MM.1S (cell line): ENCODE data around the gene IFITM1.

Experiments used
- DNase-seq: peaks from one replicate; pipeline ENCODE4 v3.0.0-alpha.2; 2015
- H2AFZ ChIP-seq: fragments of 300-600 bp; sonication (generic); 2 replicates; pipeline ENCODE4 v1.6.0; 2016; ENCODE audit warnings: antibody characterized with exemption, low read length
- H3F3A ChIP-seq: fragments of 300-600 bp; sonication (generic); 2 replicates; pipeline ENCODE4 v1.6.1; 2016; ENCODE audit warnings: mild to moderate bottlenecking, antibody characterized with exemption, low read length, moderate library complexity, mixed read lengths; ENCODE audit not compliant: insufficient read depth
- H3K27ac ChIP-seq: fragments of 300-600 bp; sonication (generic); 2 replicates; pipeline ENCODE4 v1.5.1; 2016; ENCODE audit warnings: mild to moderate bottlenecking, low read length
- H3K27me3 ChIP-seq: fragments of 300-600 bp; sonication (generic); replicated peaks from 2 replicates; pipeline ENCODE4 v1.6.0; 2016; ENCODE audit warnings: low read length; ENCODE audit not compliant: insufficient read depth
- H3K36me3 ChIP-seq: fragments of 300-600 bp; sonication (generic); replicated peaks from 2 replicates; pipeline ENCODE4 v1.6.1; 2016; ENCODE audit warnings: mild to moderate bottlenecking, low read length, mixed read lengths; ENCODE audit not compliant: insufficient read depth
- H3K4me1 ChIP-seq: fragments of 300-600 bp; sonication (generic); 2 replicates; pipeline ENCODE4 v1.6.1; 2016; ENCODE audit warnings: low read length, mixed read lengths
- H3K4me2 ChIP-seq: fragments of 300-600 bp; sonication (generic); 2 replicates; pipeline ENCODE4 v1.6.0; 2016; ENCODE audit warnings: low read depth, low read length
- H3K4me3 ChIP-seq: fragments of 300-600 bp; sonication (generic); 2 replicates; pipeline ENCODE4 v1.5.1; 2016; ENCODE audit warnings: low read length, mixed read lengths
- H3K79me2 ChIP-seq: fragments of 300-600 bp; sonication (generic); 2 replicates; pipeline ENCODE4 v1.6.1; 2016; ENCODE audit warnings: mixed run types, low read length, mixed read lengths
- H3K9ac ChIP-seq: fragments of 300-600 bp; sonication (generic); 2 replicates; pipeline ENCODE4 v1.6.1; 2016; ENCODE audit warnings: low read length, mixed read lengths
- H3K9me2 ChIP-seq: fragments of 300-600 bp; sonication (generic); replicated peaks from 2 replicates; pipeline ENCODE4 v1.6.1; 2016; ENCODE audit warnings: mild to moderate bottlenecking, low read length, mixed read lengths; ENCODE audit not compliant: insufficient read depth
- H3K9me3 ChIP-seq: fragments of 300-600 bp; sonication (generic); replicated peaks from 2 replicates; pipeline ENCODE4 v1.6.1; 2016; ENCODE audit warnings: mild to moderate bottlenecking, low read length, mixed read lengths; ENCODE audit not compliant: insufficient read depth
- H4K20me1 ChIP-seq: fragments of 300-600 bp; sonication (generic); 2 replicates; pipeline ENCODE4 v1.6.1; 2016; ENCODE audit warnings: mild to moderate bottlenecking, low read length, moderate library complexity, mixed read lengths; ENCODE audit not compliant: insufficient read depth
- CTCF ChIP-seq: fragments of 300-600 bp; sonication (generic); IDR thresholded peaks from 2 replicates; pipeline ENCODE4 v1.5.1; 2016; ENCODE audit warnings: antibody characterized with exemption, low read length, mixed read lengths
- EZH2 ChIP-seq: fragments of 300-600 bp; sonication (generic); optimal IDR thresholded peaks from 2 replicates; pipeline ENCODE3; 2017; ENCODE audit warnings: low read depth, mild to moderate bottlenecking, antibody characterized with exemption, low read length, mixed read lengths
- EZH2phosphoT487 ChIP-seq: fragments of 300-600 bp; sonication (generic); IDR thresholded peaks from 2 replicates; pipeline ENCODE4 v1.6.1; 2018; ENCODE audit warnings: antibody characterized with exemption, low read length

IFITM1 gene

DNA sequence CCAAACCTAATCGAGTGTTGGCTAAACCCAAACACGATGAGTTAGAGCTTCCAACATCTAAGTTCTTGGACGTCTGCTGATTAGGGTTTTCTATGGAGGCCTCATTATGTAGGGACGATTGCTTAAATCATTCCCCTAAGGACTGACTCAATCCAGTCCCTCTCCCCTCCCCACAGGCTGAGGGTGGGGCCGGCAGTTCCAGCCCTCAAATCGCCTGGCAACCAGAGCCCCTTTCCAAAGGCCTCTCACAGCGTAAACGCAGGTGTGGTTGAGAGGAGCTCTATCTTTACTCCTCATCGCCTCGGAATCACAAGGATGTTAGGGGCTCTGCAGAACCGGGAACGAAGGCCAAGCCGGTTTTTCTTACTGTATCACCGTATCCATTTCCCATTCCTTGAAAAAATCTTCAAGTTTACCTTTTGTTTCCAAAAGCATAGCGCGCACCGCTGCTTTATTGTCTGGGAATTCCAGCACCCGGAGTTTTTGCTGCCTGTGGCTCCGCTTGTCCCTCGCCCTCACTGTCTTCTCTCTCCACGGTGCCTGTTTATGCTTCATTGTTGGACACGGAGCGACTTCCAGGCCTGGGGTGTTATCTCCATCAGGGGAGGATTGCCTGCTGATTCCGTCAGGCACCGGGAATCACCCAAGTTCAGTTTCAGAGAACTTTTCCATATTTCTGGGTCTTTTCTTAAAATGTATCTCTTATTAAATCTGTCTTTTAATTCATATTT lies 20.6 kb downstream of the IFITM1 start:
- H3K9me3 ChIP-seq: no peaks in the 10 kb centered on the region
- H4K20me1 ChIP-seq: no peaks in the 10 kb centered on the region
- no peak overlapping the region for H3K4me3 ChIP-seq
- H3K4me1 ChIP-seq: peaks cover 31% of the 10 kb centered on the region
- no peak for TF ChIP-seq EZH2phosphoT487
- no peak for TF ChIP-seq CTCF
- no peak for TF ChIP-seq EZH2
- H2AFZ ChIP-seq: no peak overlapping the region
- H3K27ac ChIP-seq: no peak overlapping the region
- H3K9me2 ChIP-seq: no peaks in the 10 kb centered on the region
- H3K36me3 ChIP-seq: no peaks in the 10 kb centered on the region
- H3K27me3 ChIP-seq: peaks cover 89% of the 10 kb centered on the region
- no peaks in the 10 kb centered on the region for H3K79me2 ChIP-seq
- DNase-seq: no peak
- no peak overlapping the region for H3K9ac ChIP-seq
- H3F3A ChIP-seq: peaks cover 9% of the 10 kb centered on the region
- no peak overlapping the region for H3K4me2 ChIP-seq

- DNase-seq: no peak
- peaks cover 90% of the 10 kb centered on the region for H3K27me3 ChIP-seq
- no peak overlapping the region for H3K27ac ChIP-seq
- no peaks in the 10 kb centered on the region; the same call in 1 of the 2 replicates for H4K20me1 ChIP-seq
- H3K9me3 ChIP-seq: no peaks in the 10 kb centered on the region
- H3K9me2 ChIP-seq: no peaks in the 10 kb centered on the region
- peaks cover 19% of the 10 kb centered on the region for H3K4me1 ChIP-seq
- H3K36me3 ChIP-seq: no peaks in the 10 kb centered on the region
- no peak overlapping the region for H3K4me2 ChIP-seq
- no peak overlapping the region for H2AFZ ChIP-seq
- H3F3A ChIP-seq: peaks cover 6% of the 10 kb centered on the region
- H3K9ac ChIP-seq: no peak overlapping the region
- TF ChIP-seq CTCF (no peak), EZH2 (no peak), EZH2phosphoT487 (no peak)
- H3K79me2 ChIP-seq: no peaks in the 10 kb centered on the region
- no peak overlapping the region for H3K4me3 ChIP-seq
Measured at GRCh38 chr11:335779-336658, 22.2 kb downstream of the IFITM1 start.

DNA sequence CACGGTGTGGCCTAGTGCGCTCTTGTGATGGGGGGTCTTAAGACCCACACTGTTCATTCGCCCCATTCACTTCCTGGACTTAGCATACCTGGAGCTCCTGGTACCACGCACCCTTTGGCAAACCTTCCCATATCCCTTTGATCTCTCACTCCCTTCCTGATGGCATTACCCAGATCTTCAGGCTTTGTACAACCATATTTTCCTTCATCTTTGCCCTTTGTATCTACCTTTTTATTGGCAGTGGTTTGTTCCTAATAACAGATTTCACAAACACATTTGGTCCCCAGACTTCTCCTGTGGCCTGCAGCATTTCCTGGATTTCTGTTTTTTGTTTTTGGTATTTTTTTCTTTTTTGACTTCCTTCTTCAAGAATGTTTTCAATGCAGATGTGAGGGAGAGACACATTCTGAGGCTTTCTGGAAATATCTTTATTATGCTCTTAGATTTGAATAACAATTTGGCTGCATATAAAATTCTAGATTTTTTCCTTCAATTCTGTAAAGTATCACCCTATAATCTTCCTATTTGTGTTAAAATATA lies 22.9 kb downstream of the IFITM1 start:
- TF ChIP-seq EZH2 (no peak), EZH2phosphoT487 (no peak), CTCF (no peak)
- H3K9ac ChIP-seq: no peak overlapping the region
- H4K20me1 ChIP-seq: no peaks in the 10 kb centered on the region; the same call in 1 of the 2 replicates
- H3K9me3 ChIP-seq: no peaks in the 10 kb centered on the region
- no peak overlapping the region for H3K27ac ChIP-seq
- H3K36me3 ChIP-seq: no peaks in the 10 kb centered on the region
- H3K79me2 ChIP-seq: no peaks in the 10 kb centered on the region
- H3K27me3 ChIP-seq: peaks cover 96% of the 10 kb centered on the region
- H3K4me3 ChIP-seq: no peak overlapping the region
- no peak for DNase-seq
- no peak overlapping the region for H3K4me2 ChIP-seq
- H3K9me2 ChIP-seq: no peaks in the 10 kb centered on the region
- H3K4me1 ChIP-seq: peaks cover 12% of the 10 kb centered on the region
- H2AFZ ChIP-seq: no peak overlapping the region
- H3F3A ChIP-seq: no peaks in the 10 kb centered on the region
